GM23338 (cell line): ENCODE data around the gene NIPAL1. TPM values are rescaled to one million over a fixed set of nuclear protein-coding genes. Genes with fewer than 3 reads are reported as not detected.

Experiments
- ATAC-seq: fragments of 200-7000 bp; cut with Tn5 transposase; 3 replicates; pipeline ENCODE4 v1.9.1; 2020
- DNase-seq: peaks from one replicate; pipeline ENCODE4 v3.0.0-alpha.2; 2015; ENCODE audit warnings: low spot score
- H2AFZ ChIP-seq: fragments of 200-600 bp; sonication (generic); 2 replicates; pipeline ENCODE4 v1.8.0; 2016; ENCODE audit warnings: antibody characterized with exemption, mild to moderate bottlenecking, moderate library complexity
- H3F3A ChIP-seq: fragments of 200-600 bp; sonication (generic); replicated peaks from 2 replicates; pipeline ENCODE4 v1.8.0; 2017; ENCODE audit warnings: antibody characterized with exemption, mixed run types, low read depth
- H3K27ac ChIP-seq: fragments of 200-600 bp; sonication (generic); 2 replicates; pipeline ENCODE4 v1.6.1; 2016; ENCODE audit warnings: low read depth
- H3K27me3 ChIP-seq: fragments of 200-600 bp; sonication (generic); 2 replicates; pipeline ENCODE4 v1.8.0; 2016; ENCODE audit warnings: mild to moderate bottlenecking, mixed run types, moderate library complexity; ENCODE audit not compliant: insufficient read depth
- H3K36me3 ChIP-seq: fragments of 200-600 bp; sonication (generic); 2 replicates; pipeline ENCODE4 v1.8.0; 2016; ENCODE audit warnings: mild to moderate bottlenecking; ENCODE audit not compliant: insufficient read depth
- H3K4me1 ChIP-seq: fragments of 200-600 bp; sonication (generic); 2 replicates; pipeline ENCODE4 v1.8.0; 2016; ENCODE audit warnings: mild to moderate bottlenecking, moderate library complexity; ENCODE audit not compliant: insufficient read depth
- H3K4me2 ChIP-seq: fragments of 200-600 bp; sonication (generic); 2 replicates; pipeline ENCODE4 v1.7.1; 2017; ENCODE audit warnings: mixed run types
- H3K4me3 ChIP-seq: fragments of 200-600 bp; sonication (generic); 2 replicates; pipeline ENCODE4 v1.6.1; 2016; ENCODE audit warnings: mixed run types
- H3K79me2 ChIP-seq: fragments of 200-600 bp; sonication (generic); replicated peaks from 2 replicates; pipeline ENCODE4 v1.8.0; 2017; ENCODE audit warnings: mild to moderate bottlenecking; ENCODE audit not compliant: insufficient read depth
- H3K9me2 ChIP-seq: fragments of 200-600 bp; sonication (generic); 2 replicates; pipeline ENCODE4 v1.8.0; 2017; ENCODE audit not compliant: insufficient read depth
- H4K20me1 ChIP-seq: fragments of 200-600 bp; sonication (generic); replicated peaks from 2 replicates; pipeline ENCODE4 v1.8.0; 2017; ENCODE audit warnings: mild to moderate bottlenecking; ENCODE audit not compliant: insufficient read depth
- H3K27ac Mint-ChIP-seq: 2 replicates; pipeline ENCODE4 v1.8.0; 2020; ENCODE audit warnings: inconsistent platforms, mild to moderate bottlenecking, moderate library complexity, mixed read lengths
- H3K27me3 Mint-ChIP-seq: 3 replicates; pipeline ENCODE4 v1.8.0; 2022; ENCODE audit warnings: low read depth, mild to moderate bottlenecking, moderate library complexity, mixed read lengths, inconsistent platforms; ENCODE audit not compliant: insufficient read depth, poor library complexity
- H3K36me3 Mint-ChIP-seq: 3 replicates; pipeline ENCODE4 v1.8.0; 2021; ENCODE audit warnings: low read depth, mild to moderate bottlenecking, inconsistent platforms, moderate library complexity, mixed read lengths
- H3K4me1 Mint-ChIP-seq: 3 replicates; pipeline ENCODE4 v1.8.0; 2020; ENCODE audit warnings: mild to moderate bottlenecking, inconsistent platforms, mixed read lengths
- H3K4me3 Mint-ChIP-seq: 3 replicates; pipeline ENCODE4 v1.8.0; 2021; ENCODE audit warnings: moderate library complexity, mild to moderate bottlenecking, inconsistent platforms, mixed read lengths
- H3K9me3 Mint-ChIP-seq: 3 replicates; pipeline ENCODE4 v1.8.0; 2020; ENCODE audit warnings: moderate library complexity, mild to moderate bottlenecking, inconsistent platforms, mixed read lengths
- CREB1 ChIP-seq: fragments of 250-450 bp; sonication (Bioruptor Pico); IDR thresholded peaks from 2 replicates; pipeline ENCODE4 v1.5.0; 2020; ENCODE audit warnings: low read depth, mild to moderate bottlenecking, moderate library complexity
- CTCF ChIP-seq, 2 experiments: fragments of 200-600 bp in 1 of 2; sonication (generic) in 1 of 2; conservative IDR thresholded peaks; 2 replicates each; pipeline versions ENCODE4 v1.5.1 to v1.6.1; 2016 to 2017; ENCODE audit warnings: antibody characterized with exemption in 2 of 2, low read depth in 2 of 2, mild to moderate bottlenecking in 2 of 2, moderate library complexity in 1 of 2
- ETS1 ChIP-seq: IDR thresholded peaks from 2 replicates; pipeline ENCODE4 v1.6.1; 2016; ENCODE audit warnings: antibody characterized with exemption
- EZH2 ChIP-seq: fragments of 200-600 bp; sonication (generic); IDR thresholded peaks from one replicate; pipeline ENCODE4 v1.8.0; 2017; ENCODE audit warnings: antibody characterized with exemption, mild to moderate bottlenecking, low read depth; ENCODE audit not compliant: unreplicated experiment
- EZH2phosphoT487 ChIP-seq: fragments of 200-600 bp; sonication (generic); IDR thresholded peaks from one replicate; pipeline ENCODE4 v1.8.1; 2018; ENCODE audit warnings: antibody characterized with exemption; ENCODE audit not compliant: unreplicated experiment
- JUNB ChIP-seq: IDR thresholded peaks from one replicate; pipeline ENCODE4 v1.6.1; 2016; ENCODE audit warnings: antibody characterized with exemption; ENCODE audit not compliant: unreplicated experiment
- NANOG ChIP-seq: IDR thresholded peaks from 2 replicates; pipeline ENCODE4 v1.6.1; 2016; ENCODE audit warnings: antibody characterized with exemption, borderline replicate concordance
- POLR2AphosphoS5 ChIP-seq: IDR thresholded peaks from 2 replicates; pipeline ENCODE4 v1.6.1; 2016; ENCODE audit warnings: antibody characterized with exemption, low read depth
- REST ChIP-seq: IDR thresholded peaks from one replicate; pipeline ENCODE4 v1.6.1; 2018; ENCODE audit warnings: antibody characterized with exemption; ENCODE audit not compliant: unreplicated experiment
- STAT1 ChIP-seq: IDR thresholded peaks from one replicate; pipeline ENCODE4 v1.6.1; 2016; ENCODE audit warnings: antibody characterized with exemption; ENCODE audit not compliant: unreplicated experiment
- ZNF114 ChIP-seq: fragments of 250-450 bp; sonication (Bioruptor Pico); IDR thresholded peaks from 2 replicates; pipeline ENCODE4 v1.5.0; 2020; ENCODE audit warnings: mild to moderate bottlenecking, moderate library complexity
- ZNF331 ChIP-seq: fragments of 250-450 bp; sonication (Bioruptor Pico); IDR thresholded peaks from 2 replicates; pipeline ENCODE4 v1.5.0; 2020; ENCODE audit warnings: low read depth, mild to moderate bottlenecking, moderate library complexity
- ZNF462 ChIP-seq: fragments of 250-450 bp; sonication (Bioruptor Pico); IDR thresholded peaks from 2 replicates; pipeline ENCODE4 v1.5.0; 2020; ENCODE audit warnings: mild to moderate bottlenecking, moderate library complexity
- polyA plus RNA-seq: library from polyadenylated mRNA; unstranded; fragments of >200 nt; fragmentation: Nextera tagmentation; extraction: Ambion mirVana; gene quantifications from 2 replicates; pipeline ENCODE4 v1.2.1, GENCODE V29; 2016
- total RNA-seq: library from RNA; depleted of rRNA; stranded (reverse); fragments of >200 nt; shearing (Covaris generic); gene quantifications from 2 replicates; pipeline ENCODE4 v1.2.3, GENCODE V29; 2014

Gene NIPAL1
- total and polyA plus RNA-seq, 2 experiments from 2014 or later = 5.3 to 8.2 TPM

GRCh38 chr4:48039561-48039960, 23.0 kb downstream of the NIPAL1 start:
- H3K27me3 Mint-ChIP-seq = peaks cover 2% of the 10 kb centered on the region
- no peaks in the 10 kb centered on the region; the same call in 2 of the 3 replicates for H3K36me3 Mint-ChIP-seq
- TF ChIP-seq REST = no peak
- no peak for TF ChIP-seq CREB1 (CRISPR knock-in tag)
- TF ChIP-seq CTCF (conservative IDR thresholded peaks at IDR 0.05; ENCODE audit: low read depth in 2 of 2) = no peak
- no peak for TF ChIP-seq NANOG
- TF ChIP-seq POLR2AphosphoS5 = no peak
- no peak for TF ChIP-seq ZNF331 (CRISPR knock-in tag)
- TF ChIP-seq ZNF114 (CRISPR knock-in tag) = no peak
- TF ChIP-seq EZH2 = no peak
- TF ChIP-seq EZH2phosphoT487 = no peak
- TF ChIP-seq ETS1 = no peak
- no peak for TF ChIP-seq ZNF462
- TF ChIP-seq STAT1 = no peak
- no peak for TF ChIP-seq JUNB
- Histone ChIP-seq H3K9me2 (no peaks in the 10 kb centered on the region), H3K4me2 (no peak overlapping the region), H3F3A (0 out of 2 replicates have a peak, but pooled peaks cover 5% of the 10 kb centered on the region), H2AFZ (no peak overlapping the region), H3K4me1 (peaks cover 13% of the 10 kb centered on the region; the same call in 1 of the 2 replicates), H3K27ac (no peak overlapping the region), H3K27me3 (no peaks in the 10 kb centered on the region), H3K4me3 (no peak overlapping the region), H3K79me2 (no peaks in the 10 kb centered on the region), H3K36me3 (no peaks in the 10 kb centered on the region), H4K20me1 (no peaks in the 10 kb centered on the region)
- H3K4me3 Mint-ChIP-seq = no peak overlapping the region
- H3K9me3 Mint-ChIP-seq = no peaks in the 10 kb centered on the region
- ATAC-seq (no peak), DNase-seq (no peak)
- no peak overlapping the region for H3K27ac Mint-ChIP-seq
- peaks cover 17% of the 10 kb centered on the region for H3K4me1 Mint-ChIP-seq
